ENCODE data around the gene SLC24A3.

SLC24A3 gene

DNA sequence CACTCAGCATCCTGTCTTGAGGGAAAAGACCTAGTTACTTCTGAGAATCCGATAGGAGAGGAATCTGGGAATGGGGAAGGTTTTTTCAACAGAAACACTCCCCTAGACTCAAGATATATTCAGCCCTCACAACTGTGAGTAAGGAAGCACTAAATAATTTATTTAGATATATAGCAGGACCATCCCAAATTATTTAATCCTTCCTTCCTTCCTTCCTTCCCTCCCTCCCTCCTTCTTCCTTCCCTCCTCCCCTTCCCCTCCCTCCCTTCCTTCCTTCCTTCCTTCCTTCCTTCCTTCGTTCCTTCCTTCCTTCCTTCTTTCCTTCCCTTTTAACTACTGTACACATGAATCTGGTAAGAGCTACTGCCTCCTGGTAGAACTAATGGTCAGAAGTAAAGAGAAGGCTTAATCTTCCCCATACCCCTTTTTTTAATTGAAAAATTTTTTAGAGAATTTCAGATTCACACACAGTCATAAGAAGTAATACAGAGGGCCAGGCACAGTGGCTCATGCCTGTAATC, 10.1 kb downstream of the SLC24A3 start:
- Histone ChIP-seq H3K27me3 (ENCODE audit: control insufficient read depth, low read length) (no peaks in the 10 kb centered on the region), H4K20me1 (ENCODE audit: control insufficient read depth, insufficient read depth, low read depth, low read length) (no peaks in the 10 kb centered on the region), H3K9me3 (ENCODE audit: control insufficient read depth, insufficient read depth, low read length) (no peaks in the 10 kb centered on the region), H3K4me2 (ENCODE audit: low read length) (no peak overlapping the region), H3K36me3 (ENCODE audit: control insufficient read depth, low read length) (no peaks in the 10 kb centered on the region), H3K4me1 (ENCODE audit: control insufficient read depth, low read length) (no peaks in the 10 kb centered on the region), H3K79me2 (ENCODE audit: control insufficient read depth, low read length) (no peaks in the 10 kb centered on the region), H3K9me2 (replicated peaks; ENCODE audit: control insufficient read depth, low read length) (no peaks in the 10 kb centered on the region), H3K27ac (ENCODE audit: low read depth, low read length) (no peak overlapping the region), H3K4me3 (ENCODE audit: low read length) (no peak overlapping the region), H3F3A (ENCODE audit: control insufficient read depth, insufficient read depth) (no peaks in the 10 kb centered on the region)
- TF ChIP-seq EZH2phosphoT487 (IDR thresholded peaks at IDR 0.05; ENCODE audit: borderline replicate concordance, low read length): no peak
- no peak for TF ChIP-seq CTCF (IDR thresholded peaks at IDR 0.05; ENCODE audit: low read depth, low read length, poor library complexity, severe bottlenecking)

DNA sequence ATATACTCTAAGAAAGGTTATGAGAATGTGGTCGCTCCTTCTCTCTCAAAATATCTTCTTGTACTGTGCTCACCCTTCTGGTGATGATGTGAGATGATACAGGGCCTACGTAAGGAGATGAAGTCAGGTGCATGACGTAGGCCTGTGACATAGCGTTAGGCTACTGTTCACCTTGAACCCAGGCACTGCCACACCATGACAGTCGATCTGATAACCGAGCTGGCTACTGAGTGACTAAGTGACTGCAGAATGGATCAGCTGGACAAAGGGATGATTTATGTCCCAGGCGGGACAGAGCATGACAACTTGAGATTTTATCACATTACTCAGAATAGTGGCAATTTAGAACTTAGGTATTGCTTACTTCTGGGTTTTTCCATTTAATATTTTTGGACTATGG, 11.2 kb downstream of the SLC24A3 start:
- no peak overlapping the region for H3K4me3 ChIP-seq (ENCODE audit: low read length)
- H3K27ac ChIP-seq (ENCODE audit: low read depth, low read length): no peak overlapping the region
- H3K4me2 ChIP-seq (ENCODE audit: low read length): no peak overlapping the region
- H3K4me1 ChIP-seq (ENCODE audit: control insufficient read depth, low read length): no peaks in the 10 kb centered on the region
- H3K36me3 ChIP-seq (ENCODE audit: control insufficient read depth, low read length): no peaks in the 10 kb centered on the region
- no peaks in the 10 kb centered on the region for H3K27me3 ChIP-seq (ENCODE audit: control insufficient read depth, low read length)
- TF ChIP-seq EZH2phosphoT487 (IDR thresholded peaks at IDR 0.05; ENCODE audit: borderline replicate concordance, low read length) (no peak), CTCF (IDR thresholded peaks at IDR 0.05; ENCODE audit: low read depth, low read length, poor library complexity, severe bottlenecking) (no peak)
- H4K20me1 ChIP-seq (ENCODE audit: control insufficient read depth, insufficient read depth, low read depth, low read length): no peaks in the 10 kb centered on the region
- H3F3A ChIP-seq (ENCODE audit: control insufficient read depth, insufficient read depth): no peaks in the 10 kb centered on the region
- H3K9me2 ChIP-seq (replicated peaks; ENCODE audit: control insufficient read depth, low read length): no peaks in the 10 kb centered on the region
- H3K79me2 ChIP-seq (ENCODE audit: control insufficient read depth, low read length): no peaks in the 10 kb centered on the region
- no peaks in the 10 kb centered on the region for H3K9me3 ChIP-seq (ENCODE audit: control insufficient read depth, insufficient read depth, low read length)

GRCh38 chr20:19231359-19232035, 19.1 kb downstream of the SLC24A3 start:
- H4K20me1 ChIP-seq (ENCODE audit: control insufficient read depth, insufficient read depth, low read depth, low read length): no peaks in the 10 kb centered on the region
- no peaks in the 10 kb centered on the region for H3K36me3 ChIP-seq (ENCODE audit: control insufficient read depth, low read length)
- H3K27ac ChIP-seq (ENCODE audit: low read depth, low read length): no peak overlapping the region
- no peaks in the 10 kb centered on the region for H3F3A ChIP-seq (ENCODE audit: control insufficient read depth, insufficient read depth)
- no peak overlapping the region for H3K4me3 ChIP-seq (ENCODE audit: low read length)
- no peaks in the 10 kb centered on the region for H3K9me3 ChIP-seq (ENCODE audit: control insufficient read depth, insufficient read depth, low read length)
- H3K79me2 ChIP-seq (ENCODE audit: control insufficient read depth, low read length): no peaks in the 10 kb centered on the region
- TF ChIP-seq EZH2phosphoT487 (IDR thresholded peaks at IDR 0.05; ENCODE audit: borderline replicate concordance, low read length) (no peak), CTCF (IDR thresholded peaks at IDR 0.05; ENCODE audit: low read depth, low read length, poor library complexity, severe bottlenecking) (no peak)
- H3K27me3 ChIP-seq (ENCODE audit: control insufficient read depth, low read length): no peaks in the 10 kb centered on the region
- no peaks in the 10 kb centered on the region for H3K9me2 ChIP-seq (replicated peaks; ENCODE audit: control insufficient read depth, low read length)
- no peak overlapping the region for H3K4me2 ChIP-seq (ENCODE audit: low read length)
- no peaks in the 10 kb centered on the region for H3K4me1 ChIP-seq (ENCODE audit: control insufficient read depth, low read length)

All from DOHH2 (cell line).